B cell (primary cell): ENCODE data around the gene ATAD1. TPM values are rescaled to one million over a fixed set of nuclear protein-coding genes. Genes with fewer than 3 reads are reported as not detected.
"Not testable (repeated sequence)": the region's sequence is repeated elsewhere in the genome, so short reads cannot be mapped to it uniquely, and the experiment has no call there.

Experiments used
- ATAC-seq: fragments of 200-7000 bp; cut with Tn5 transposase; one replicate; pipeline ENCODE4 v1.10.0; 2021; ENCODE audit warnings: low read depth, mild to moderate bottlenecking, moderate number of reproducible peaks, moderate library complexity
- CTCF ChIA-PET: fragments of 350-600 bp; sonication (Branson Sonifier 250); formaldehyde crosslinking; loops from one replicate; lab custom pipeline; 2021; ENCODE audit warnings: antibody characterized with exemption, inconsistent platforms; lab: Charles Lee
- POLR2A ChIA-PET: fragments of 350-600 bp; sonication (Branson Sonifier 250); formaldehyde crosslinking; loops from one replicate; lab custom pipeline; 2021; ENCODE audit warnings: antibody characterized with exemption; lab: Charles Lee
- DNase-seq: peaks from one replicate; pipeline ENCODE4 v3.0.0; 2013
- H2AFZ ChIP-seq: 2 replicates; pipeline ENCODE4 v1.6.1; 2012; ENCODE audit warnings: mild to moderate bottlenecking, low read depth, low read length; ENCODE audit not compliant: insufficient read depth, poor library complexity, severe bottlenecking
- H3K27ac ChIP-seq, 2 donors: 1 replicate in 1 of 2; 2 replicates in 1 of 2; pipeline ENCODE4 v1.5.1; 2012 to 2013; ENCODE audit warnings: low read length in 2 of 2, mild to moderate bottlenecking in 2 of 2, moderate library complexity in 1 of 2
- H3K27me3 ChIP-seq, 4 experiments: fragments of 200-600 bp in 1 of 4; sonication (generic) in 1 of 4; replicated peaks in 1 of 4; 1 replicate in 2 of 4; 2 replicates in 2 of 4; pipeline versions ENCODE4 v1.6.1 to v1.7.0; 2013 to 2016; ENCODE audit warnings: low read length in 3 of 4, mild to moderate bottlenecking in 2 of 4, mixed read lengths in 1 of 4, moderate library complexity in 1 of 4; ENCODE audit not compliant: insufficient read depth in 4 of 4, control insufficient read depth in 3 of 4; ENCODE audit errors: control extremely low read depth in 1 of 4
- H3K36me3 ChIP-seq, 2 experiments: replicated peaks in 1 of 2; 1 replicate in 1 of 2; 2 replicates in 1 of 2; pipeline versions ENCODE4 v1.6.1 to v1.7.1; 2013; ENCODE audit warnings: low read length in 1 of 2; ENCODE audit not compliant: insufficient read depth in 2 of 2, control insufficient read depth in 1 of 2; ENCODE audit errors: control extremely low read depth in 1 of 2, extremely low read depth in 1 of 2
- H3K4me1 ChIP-seq, 2 donors: fragments of 200-600 bp in 1 of 2; sonication (generic) in 1 of 2; 1 replicate in 1 of 2; 2 replicates in 1 of 2; pipeline versions ENCODE4 v1.5.1 to v1.6.1; 2013 to 2017; ENCODE audit warnings: low read length in 2 of 2; ENCODE audit not compliant: control insufficient read depth in 2 of 2, insufficient read depth in 2 of 2
- H3K4me2 ChIP-seq: replicated peaks from 2 replicates; pipeline ENCODE3; 2012; ENCODE audit warnings: mild to moderate bottlenecking, low read depth, low read length; ENCODE audit not compliant: poor library complexity, severe bottlenecking
- H3K4me3 ChIP-seq, 5 experiments: fragments of 200-600 bp in 1 of 5; sonication (generic) in 1 of 5; 1 replicate in 3 of 5; 2 replicates in 2 of 5; pipeline versions ENCODE4 v1.5.1 to v1.7.0; 2011 to 2016; ENCODE audit warnings: low read length in 4 of 5, mild to moderate bottlenecking in 4 of 5, low read depth in 2 of 5, control low read depth in 1 of 5, moderate library complexity in 1 of 5; ENCODE audit not compliant: insufficient read depth in 1 of 5; ENCODE audit errors: control extremely low read depth in 1 of 5, extremely low read depth in 1 of 5
- H3K79me2 ChIP-seq: fragments of 200-600 bp; sonication (generic); one replicate; pipeline ENCODE4 v1.6.0; 2016; ENCODE audit warnings: low read length; ENCODE audit not compliant: control insufficient read depth, insufficient read depth
- H3K9ac ChIP-seq: fragments of 200-600 bp; sonication (generic); 2 replicates; pipeline ENCODE4 v1.6.1; 2017; ENCODE audit warnings: mild to moderate bottlenecking, low read length, moderate library complexity
- H3K9me3 ChIP-seq, 3 donors: one replicate each; pipeline versions ENCODE4 v1.6.1 to v1.7.1; 2013; ENCODE audit warnings: low read length in 2 of 3; ENCODE audit not compliant: control insufficient read depth in 2 of 3, insufficient read depth in 1 of 3; ENCODE audit errors: control extremely low read depth in 1 of 3
- H4K20me1 ChIP-seq: 2 replicates; pipeline ENCODE4 v1.6.0; 2012; ENCODE audit warnings: mild to moderate bottlenecking, low read length; ENCODE audit not compliant: insufficient read depth, control insufficient read depth, poor library complexity, severe bottlenecking
- H3K27ac Mint-ChIP-seq: one replicate; pipeline ENCODE4 v1.8.0; 2021; ENCODE audit warnings: mixed read lengths
- H3K27me3 Mint-ChIP-seq: one replicate; pipeline ENCODE4 v1.8.0; 2021; ENCODE audit warnings: mixed read lengths
- H3K4me1 Mint-ChIP-seq: one replicate; pipeline ENCODE4 v1.8.0; 2021; ENCODE audit warnings: mixed read lengths
- H3K4me3 Mint-ChIP-seq: one replicate; pipeline ENCODE4 v1.8.0; 2021; ENCODE audit warnings: mixed read lengths
- H3K9me3 Mint-ChIP-seq: one replicate; pipeline ENCODE4 v1.8.0; 2022; ENCODE audit warnings: mixed read lengths; ENCODE audit not compliant: insufficient read depth
- EZH2 ChIP-seq: IDR thresholded peaks from 2 replicates; pipeline ENCODE4 v1.6.1; 2012; ENCODE audit warnings: borderline replicate concordance, low read depth, mild to moderate bottlenecking, moderate library complexity, low read length; ENCODE audit not compliant: insufficient read depth, poor library complexity, severe bottlenecking
- WGBS: methylation state at CpG from one replicate; pipeline ENCODE4 v1.1.5; 2013; ENCODE audit warnings: missing lambda C conversion rate; ENCODE audit not compliant: insufficient coverage; 5-methylcytosine and 5-hydroxymethylcytosine counted together
- intact Hi-C: fragments of 100-400 bp; cut with micrococcal nuclease; formaldehyde crosslinking; loops from one replicate; pipeline ENCODE4 v1.10.0; 2022
- polyA plus RNA-seq: library from polyadenylated mRNA; depleted of rRNA; stranded (reverse); fragments of >200 nt; gene quantifications from 2 replicates; pipeline ENCODE4 v1.2.3, GENCODE V29; 2012
- total RNA-seq, 2 donors: library from RNA; stranded (reverse); fragments of 120-200 nt in 1 of 2; gene quantifications; 1 replicate in 1 of 2; 2 replicates in 1 of 2; pipeline versions ENCODE4 v1.2.3 to v1.2.4, GENCODE V29; 2013 to 2022
- TF ChIP-seq, protein P1 (sequence below): fragments of 200-600 bp; IDR thresholded peaks from one replicate; pipeline ENCODE4 v1.8.0; 2022; ENCODE audit warnings: antibody characterized with exemption, mild to moderate bottlenecking

Gene ATAD1
- total and polyA plus RNA-seq, 2 donors (not counting 1 experiment from before 2014, with no cell fraction given): 6.1 to 44.9 TPM

DNA sequence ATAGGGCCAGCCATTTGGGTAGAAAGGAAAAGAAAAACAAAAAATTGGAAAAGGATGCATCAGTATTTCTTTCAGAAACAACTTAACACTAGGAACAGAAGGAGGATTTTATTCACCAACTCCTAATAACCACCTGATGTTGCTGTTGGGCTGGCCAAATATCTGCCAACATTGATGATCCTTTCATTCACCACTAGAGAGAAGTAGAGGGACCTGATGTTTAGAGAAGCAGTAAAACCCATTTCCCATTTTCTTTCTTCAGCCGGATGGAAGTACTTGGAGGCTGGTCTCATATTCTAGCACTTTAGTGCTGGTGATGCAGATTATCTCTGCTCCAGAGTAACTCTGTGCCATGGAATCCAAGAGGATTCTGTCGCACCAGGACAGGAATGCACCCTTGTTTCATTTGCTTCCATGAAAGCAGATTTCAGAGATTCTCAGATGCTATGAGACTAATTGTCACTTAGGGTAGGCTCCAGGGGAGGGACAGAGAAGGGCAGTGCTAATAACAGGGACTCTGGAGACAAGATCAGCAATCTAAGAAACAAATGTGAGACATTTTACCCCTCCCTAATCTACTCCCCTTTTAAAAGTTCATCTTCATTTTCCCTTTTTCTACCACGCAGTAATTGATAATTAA lies 42.2 kb upstream of the ATAD1 start:
- no peak for ATAC-seq
- H3K9ac ChIP-seq: no peak overlapping the region
- TF ChIP-seq, protein P1, sequence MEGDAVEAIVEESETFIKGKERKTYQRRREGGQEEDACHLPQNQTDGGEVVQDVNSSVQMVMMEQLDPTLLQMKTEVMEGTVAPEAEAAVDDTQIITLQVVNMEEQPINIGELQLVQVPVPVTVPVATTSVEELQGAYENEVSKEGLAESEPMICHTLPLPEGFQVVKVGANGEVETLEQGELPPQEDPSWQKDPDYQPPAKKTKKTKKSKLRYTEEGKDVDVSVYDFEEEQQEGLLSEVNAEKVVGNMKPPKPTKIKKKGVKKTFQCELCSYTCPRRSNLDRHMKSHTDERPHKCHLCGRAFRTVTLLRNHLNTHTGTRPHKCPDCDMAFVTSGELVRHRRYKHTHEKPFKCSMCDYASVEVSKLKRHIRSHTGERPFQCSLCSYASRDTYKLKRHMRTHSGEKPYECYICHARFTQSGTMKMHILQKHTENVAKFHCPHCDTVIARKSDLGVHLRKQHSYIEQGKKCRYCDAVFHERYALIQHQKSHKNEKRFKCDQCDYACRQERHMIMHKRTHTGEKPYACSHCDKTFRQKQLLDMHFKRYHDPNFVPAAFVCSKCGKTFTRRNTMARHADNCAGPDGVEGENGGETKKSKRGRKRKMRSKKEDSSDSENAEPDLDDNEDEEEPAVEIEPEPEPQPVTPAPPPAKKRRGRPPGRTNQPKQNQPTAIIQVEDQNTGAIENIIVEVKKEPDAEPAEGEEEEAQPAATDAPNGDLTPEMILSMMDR: peak; percentile 81
- TF ChIP-seq EZH2: no peak
- Mint-ChIP-seq H3K4me1 (peaks cover 22% of the 10 kb centered on the region), H3K9me3 (no peaks in the 10 kb centered on the region), H3K27me3 (no peaks in the 10 kb centered on the region), H3K27ac (peak overlapping the region; percentile 98), H3K4me3 (peak overlapping the region; percentile 55)
- ChIA-PET POLR2A (no interaction called here), CTCF (interaction anchor here (0.5 to 11.5 kb wide), 13 partner anchors 9 to 1089 kb away, joined by 3 to 241 read pairs (median 4); partner anchors contain the start of gene RNLS)
- peaks cover 15 to 20% of the 10 kb centered on the region in 2 donors for H3K4me1 ChIP-seq
- 43% methylated on average over 1 of the region's 3 CpGs for WGBS
- DNase-seq: peak; percentile 84
- H3K36me3 ChIP-seq: no peaks in the 10 kb centered on the region
- H2AFZ ChIP-seq: peak overlapping the region; percentile 89
- H3K9me3 ChIP-seq: no peaks in the 10 kb centered on the region
- no peaks in the 10 kb centered on the region for H4K20me1 ChIP-seq
- no peak overlapping the region for H3K4me3 ChIP-seq
- H3K79me2 ChIP-seq: peaks cover 15% of the 10 kb centered on the region
- intact Hi-C loops: loop anchor here (1.0 to 5.0 kb wide), 8 partner anchors 67 to 1392 kb away; partner anchors contain the start of gene LIPA
- H3K27ac ChIP-seq: peak overlapping the region in 1 of 2 donors; percentile 7
- H3K27me3 ChIP-seq: no peaks in the 10 kb centered on the region
- H3K4me2 ChIP-seq: peak overlapping the region; percentile 85

DNA sequence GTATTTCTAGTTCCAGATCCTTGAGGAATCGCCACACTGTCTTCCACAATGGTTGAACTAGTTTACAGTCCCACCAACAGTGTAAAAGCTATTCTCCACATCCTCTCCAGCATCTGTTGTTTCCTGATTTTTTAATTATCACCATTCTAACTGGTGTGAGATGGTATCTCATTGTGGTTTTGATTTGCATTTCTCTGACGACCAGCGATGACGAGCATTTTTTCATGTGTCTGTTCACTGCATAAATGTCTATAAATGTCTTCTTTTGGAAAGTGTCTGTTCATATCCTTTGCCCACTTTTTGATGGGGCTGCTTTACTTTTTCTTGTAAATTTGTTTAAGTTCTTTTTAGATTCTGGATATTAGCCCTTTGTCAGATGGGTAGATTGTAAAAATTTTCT lies 37.6 kb upstream of the ATAD1 start:
- H3K4me1 ChIP-seq, POLR2A ChIA-PET, H3K27ac ChIP-seq, H3K36me3 ChIP-seq, H3K27ac Mint-ChIP-seq, H3K79me2 ChIP-seq, H3K4me3 ChIP-seq, H3K9me3 ChIP-seq, H3K9me3 Mint-ChIP-seq, H3K4me2 ChIP-seq, H3K27me3 Mint-ChIP-seq, intact Hi-C loops, H2AFZ ChIP-seq, H3K4me3 Mint-ChIP-seq, H4K20me1 ChIP-seq, DNase-seq, H3K27me3 ChIP-seq, ATAC-seq, H3K9ac ChIP-seq: not testable (repeated sequence)
- CTCF ChIA-PET: interaction anchor here (0.9 to 11.5 kb wide), 3 partner anchors 257 to 533 kb away, joined by 3 to 241 read pairs (median 180); no protein-coding TSS in a partner anchor
- WGBS: 7% methylated on average over 3 of the region's 4 CpGs
- H3K4me1 Mint-ChIP-seq: peaks cover 12% of the 10 kb centered on the region

DNA sequence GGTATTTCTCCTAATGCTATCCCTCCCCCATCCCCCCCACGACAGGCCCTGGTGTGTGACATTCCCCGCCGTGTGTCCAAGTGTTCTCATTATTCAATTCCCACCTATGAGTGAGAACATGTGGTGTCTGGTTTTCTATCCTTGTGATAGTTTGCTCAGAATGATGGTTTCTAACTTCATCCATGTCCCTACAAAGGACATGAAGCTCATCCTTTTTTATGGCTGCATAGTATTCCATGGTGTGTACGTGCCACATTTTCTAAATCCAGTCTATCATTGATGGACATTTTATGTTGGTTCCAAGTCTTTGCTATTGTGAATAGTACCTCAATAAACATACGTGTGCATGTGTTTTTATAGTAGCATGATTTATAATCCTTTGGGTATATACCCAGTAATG lies 37.2 kb upstream of the ATAD1 start:
- CTCF ChIA-PET, H3K27ac ChIP-seq, H3K9ac ChIP-seq, H4K20me1 ChIP-seq, H3K9me3 Mint-ChIP-seq, ATAC-seq, H3K27me3 Mint-ChIP-seq, H3K27ac Mint-ChIP-seq, H3K4me3 Mint-ChIP-seq, H3K9me3 ChIP-seq, H3K4me2 ChIP-seq, H2AFZ ChIP-seq, H3K79me2 ChIP-seq, POLR2A ChIA-PET, H3K27me3 ChIP-seq, H3K4me1 Mint-ChIP-seq, intact Hi-C loops, DNase-seq, H3K4me1 ChIP-seq, H3K36me3 ChIP-seq, H3K4me3 ChIP-seq: not testable (repeated sequence)
- no CpG with 5 or more reads among the region's 5 CpGs for WGBS
